ENCODE data around the gene INSC.

GRCh38 chr11:15148169-15148568 lies 33.4 kb downstream of the INSC start:
- TF ChIP-seq CTCF (IDR thresholded peaks at IDR 0.05), result no peak
- no peak for TF ChIP-seq POLR2A (IDR thresholded peaks at IDR 0.05)
- no peak for TF ChIP-seq POLR2AphosphoS5 (IDR thresholded peaks at IDR 0.05)
- no peak for TF ChIP-seq EP300 (IDR thresholded peaks at IDR 0.05)

Data from gastroesophageal sphincter (tissue), 3 donors.